ENCODE data around the gene GDI1. TPM values are rescaled to one million over a fixed set of nuclear protein-coding genes. Genes with fewer than 3 reads are reported as not detected.
A peak's percentile ranks its signal among the peaks of the same experiment; 100 is the strongest.

The GDI1 gene
- total and polyA plus RNA-seq, 2 of the 8 experiments (the other 6 are each of a cell fraction or from before 2014, with no cell fraction given) = 83.1 to 136 TPM

DNA sequence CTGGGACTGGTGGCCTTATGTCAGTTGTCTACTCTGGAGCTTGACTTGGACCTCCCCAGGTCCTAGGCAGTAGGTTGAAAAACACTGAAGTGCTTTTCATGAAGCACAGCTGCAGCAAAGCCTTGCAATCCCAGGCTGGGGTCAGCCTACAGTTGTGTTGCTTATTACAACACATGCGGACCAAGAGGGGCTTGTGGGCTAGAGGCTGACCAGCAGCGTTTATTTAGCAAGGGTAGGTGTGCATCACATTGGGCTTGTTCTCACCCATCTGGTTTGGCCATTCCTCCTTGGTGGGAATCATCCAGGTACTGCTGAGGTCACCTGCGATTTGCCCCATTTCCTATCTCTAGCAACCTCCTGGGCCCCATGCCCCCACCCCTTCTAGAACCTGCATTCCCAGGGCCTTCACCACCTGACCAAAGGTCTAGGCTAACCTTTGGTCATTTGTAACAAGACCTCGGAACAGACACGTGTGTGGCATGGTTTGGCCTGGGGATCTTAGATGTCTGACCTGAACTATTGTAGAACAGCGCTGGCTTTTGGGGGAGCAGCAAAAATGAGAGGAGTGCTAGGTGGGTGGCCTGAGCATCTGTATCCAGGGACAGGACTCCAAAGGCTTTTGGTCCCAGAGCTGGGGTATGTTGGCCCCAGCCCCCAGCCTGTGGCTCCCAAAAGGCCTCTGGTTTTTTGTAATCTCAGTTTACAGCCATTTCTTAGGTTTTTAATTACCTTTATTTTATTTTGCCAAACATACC lies 35.7 kb upstream of the GDI1 start:
- Histone ChIP-seq H3K27me3 (replicated peaks in 1 of 4; ENCODE audit: control insufficient read depth in 3 of 4, extremely low read depth in 1 of 4, insufficient read depth in 3 of 4, low read length in 3 of 4) (no peaks in the 10 kb centered on the region), H2BK15ac (ENCODE audit: low read length) (no peak overlapping the region), H4K91ac (replicated peaks; ENCODE audit: insufficient read length, low read length) (no peak overlapping the region), H3K36me3 (ENCODE audit: control insufficient read depth in 2 of 4, insufficient read depth in 4 of 4, low read length in 3 of 4) (peaks cover 13 to 25% (median 19%) of the 10 kb centered on the region in 4 experiments), H2BK5ac (ENCODE audit: low read depth, low read length) (no peak overlapping the region), H3K9me3 (ENCODE audit: insufficient read depth in 2 of 2, low read depth in 1 of 2, low read length in 1 of 2) (no peaks in the 10 kb centered on the region), H2BK120ac (replicated peaks; ENCODE audit: low read depth, low read length) (no peak overlapping the region), H3K79me2 (ENCODE audit: control insufficient read depth in 1 of 2, insufficient read depth in 2 of 2, low read length in 2 of 2) (peaks cover 0 to 15% of the 10 kb centered on the region in 2 experiments; a peak in 2 of 4 replicates), H4K20me1 (replicated peaks in 1 of 2; ENCODE audit: control insufficient read depth in 1 of 2, insufficient read depth in 2 of 2, low read length in 2 of 2) (peaks cover 3 to 4% of the 10 kb centered on the region in 2 experiments), H3K4ac (replicated peaks; ENCODE audit: insufficient read length, low read depth, low read length) (no peak overlapping the region), H2AK5ac (ENCODE audit: low read depth, low read length) (no peak overlapping the region), H3K79me1 (ENCODE audit: low read depth, low read length) (no peaks in the 10 kb centered on the region), H2BK20ac (ENCODE audit: low read length) (no peak overlapping the region), H3K56ac (replicated peaks; ENCODE audit: insufficient read length, low read depth, low read length) (no peak overlapping the region), H3K4me1 (replicated peaks in 1 of 4; ENCODE audit: control insufficient read depth in 3 of 4, insufficient read depth in 4 of 4, low read length in 3 of 4) (peaks cover 0 to 6% (median 0%) of the 10 kb centered on the region in 4 experiments; a peak in 2 of 7 replicates), H3K27ac (ENCODE audit: low read depth, low read length) (no peak overlapping the region), H3K23me2 (ENCODE audit: low read depth, low read length) (peaks cover 6% of the 10 kb centered on the region; the same call in 1 of the 2 replicates), H3K9ac (replicated peaks in 1 of 4; ENCODE audit: extremely low read depth in 1 of 4, low read depth in 3 of 4, low read length in 3 of 4) (no peak overlapping the region), H2BK12ac (ENCODE audit: low read depth, low read length) (no peak overlapping the region), H4K8ac (ENCODE audit: extremely low read depth, insufficient read depth, low read length) (no peak overlapping the region), H3K14ac (ENCODE audit: insufficient read length) (no peak overlapping the region), H3K4me3 (ENCODE audit: extremely low read depth in 1 of 4, insufficient read depth in 2 of 4, low read depth in 3 of 4, low read length in 4 of 4) (no peak overlapping the region), H3K4me2 (ENCODE audit: insufficient read depth in 1 of 2, low read depth in 2 of 2, low read length in 2 of 2) (no peak overlapping the region), H4K5ac (ENCODE audit: insufficient read length, low read depth, low read length) (no peak overlapping the region), H2AFZ (ENCODE audit: low read length) (no peak overlapping the region), H3K18ac (ENCODE audit: extremely low read depth, low read length) (no peak overlapping the region), H3K23ac (ENCODE audit: insufficient read length) (no peak overlapping the region)
- POLR2A ChIA-PET (ENCODE audit: partially characterized antibody) = interaction anchor here (0.5 to 8.4 kb wide), 25 partner anchors 8 to 361 kb away, joined by 3 to 124 read pairs (median 4); partner anchors contain the start of genes ATP6AP1, DNASE1L1, EMD and FLNA
- 63% methylated on average over 6 of the region's 6 CpGs; no CpG with 5 or more reads in 1 of the 2 experiments for WGBS, 2 experiments (ENCODE audit: extremely low coverage in 1 of 2, insufficient coverage in 1 of 2, insufficient read length in 1 of 2, insufficient replicate concordance in 2 of 2, low coverage in 1 of 2, low lambda C conversion rate in 2 of 2, missing lambda C conversion rate in 1 of 2)
- DNase-seq (ENCODE audit: low read depth in 1 of 2, low spot score in 2 of 2) = no peak
- CTCF ChIA-PET (ENCODE audit: partially characterized antibody) = no interaction called here
- no peak for FAIRE-seq
- TF ChIP-seq BACH1 (IDR thresholded peaks at IDR 0.05; ENCODE audit: low read length) (no peak), MAX (IDR thresholded peaks at IDR 0.05) (peak; percentile 32; the same call in 1 of the 2 replicates), HDAC2 (IDR thresholded peaks at IDR 0.05; ENCODE audit: borderline replicate concordance in 1 of 2, low read depth in 2 of 2, low read length in 2 of 2) (no peak), CHD2 (IDR thresholded peaks at IDR 0.05; ENCODE audit: low read length) (no peak), BCL11A (IDR thresholded peaks at IDR 0.05; ENCODE audit: low read depth in 2 of 2, low read length in 2 of 2) (no peak), RNF2 (IDR thresholded peaks at IDR 0.05; ENCODE audit: borderline replicate concordance, low read depth, low read length, missing control alignments, poor library complexity, severe bottlenecking) (no peak), TAF1 (IDR thresholded peaks at IDR 0.05; ENCODE audit: low read depth, low read length) (no peak), SIN3A (conservative IDR thresholded peaks at IDR 0.05 in 1 of 2, IDR thresholded peaks at IDR 0.05 in 1 of 2; ENCODE audit: low read depth in 1 of 2, low read length in 2 of 2) (no peak), EZH2 (IDR thresholded peaks at IDR 0.05; ENCODE audit: low read depth, low read length, severe bottlenecking) (no peak), HDAC6 (IDR thresholded peaks at IDR 0.05; ENCODE audit: low read depth, low read length) (no peak), SP1 (IDR thresholded peaks at IDR 0.05; ENCODE audit: low read depth, low read length) (no peak), POU5F1 (IDR thresholded peaks at IDR 0.05; ENCODE audit: low read depth, low read length) (no peak)

Data from H1 (cell line).